WERI-Rb-1 (cell line): ENCODE data around the gene LRFN2.
A peak's percentile ranks its signal among the peaks of the same experiment; 100 is the strongest.

Experiments used
- DNase-seq: peaks from one replicate; pipeline ENCODE4 v3.0.0-alpha.2; 2020
- H3K27ac ChIP-seq: fragments of 250-450 bp; sonication (Bioruptor Pico); 2 replicates; pipeline ENCODE4 v1.5.1; 2020; ENCODE audit warnings: mild to moderate bottlenecking, moderate library complexity
- H3K27me3 ChIP-seq: fragments of 250-450 bp; sonication (Bioruptor Pico); 2 replicates; pipeline ENCODE4 v1.5.1; 2021; ENCODE audit warnings: mild to moderate bottlenecking, low read depth, moderate library complexity; ENCODE audit not compliant: insufficient read depth, severe bottlenecking
- H3K36me3 ChIP-seq: fragments of 250-450 bp; sonication (Bioruptor Pico); 2 replicates; pipeline ENCODE4 v1.5.1; 2020; ENCODE audit warnings: mild to moderate bottlenecking, moderate library complexity
- H3K4me3 ChIP-seq: 2 replicates; pipeline ENCODE4 v1.5.1; 2011; ENCODE audit warnings: low read depth, mild to moderate bottlenecking, control low read depth, low read length
- H3K9me3 ChIP-seq: fragments of 250-450 bp; sonication (Bioruptor Pico); 2 replicates; pipeline ENCODE4 v1.5.1; 2021; ENCODE audit warnings: mild to moderate bottlenecking, moderate library complexity; ENCODE audit not compliant: severe bottlenecking
- CTCF ChIP-seq: IDR thresholded peaks from 2 replicates; pipeline ENCODE4 v1.5.1; 2011; ENCODE audit warnings: low read depth, mild to moderate bottlenecking, control low read depth, inconsistent platforms, low read length

LRFN2 gene

GRCh38 chr6:40400738-40401137 lies 186.4 kb downstream of the LRFN2 start:
- TF ChIP-seq CTCF = no peak
- Histone ChIP-seq H3K9me3 (peaks cover 3% of the 10 kb centered on the region), H3K27ac (no peak overlapping the region), H3K4me3 (no peak overlapping the region), H3K27me3 (no peaks in the 10 kb centered on the region), H3K36me3 (no peaks in the 10 kb centered on the region)
- no peak for DNase-seq

GRCh38 chr6:40399888-40400457 lies 187.2 kb downstream of the LRFN2 start:
- DNase-seq = no peak
- peaks cover 3% of the 10 kb centered on the region for H3K9me3 ChIP-seq
- H3K4me3 ChIP-seq = no peak overlapping the region
- TF ChIP-seq CTCF = no peak
- no peaks in the 10 kb centered on the region for H3K27me3 ChIP-seq
- H3K27ac ChIP-seq = no peak overlapping the region
- no peaks in the 10 kb centered on the region for H3K36me3 ChIP-seq

- H3K27me3 ChIP-seq = no peaks in the 10 kb centered on the region
- peak; percentile 47 for DNase-seq
- no peaks in the 10 kb centered on the region for H3K36me3 ChIP-seq
- H3K4me3 ChIP-seq = no peak overlapping the region
- H3K9me3 ChIP-seq = peaks cover 3% of the 10 kb centered on the region
- TF ChIP-seq CTCF = 0 out of 2 replicates have a peak, but pooled peaks have one; percentile 1
- H3K27ac ChIP-seq = no peak overlapping the region; the same call in 1 of the 2 replicates
Observed at GRCh38 chr6:40398810-40399477, 188.2 kb downstream of the LRFN2 start.

GRCh38 chr6:40398034-40398691 lies 189.0 kb downstream of the LRFN2 start:
- Histone ChIP-seq H3K36me3 (no peaks in the 10 kb centered on the region), H3K9me3 (peaks cover 3% of the 10 kb centered on the region), H3K27ac (no peak overlapping the region; the same call in 1 of the 2 replicates), H3K4me3 (no peak overlapping the region), H3K27me3 (no peaks in the 10 kb centered on the region)
- no peak for TF ChIP-seq CTCF
- no peak for DNase-seq

GRCh38 chr6:40397287-40398033 lies 189.7 kb downstream of the LRFN2 start:
- H3K36me3 ChIP-seq = no peaks in the 10 kb centered on the region
- peaks cover 3% of the 10 kb centered on the region for H3K9me3 ChIP-seq
- no peak for DNase-seq
- TF ChIP-seq CTCF = no peak
- H3K27ac ChIP-seq = no peak overlapping the region
- H3K27me3 ChIP-seq = no peaks in the 10 kb centered on the region
- H3K4me3 ChIP-seq = no peak overlapping the region
